Stimulated activated CD4-positive, alpha-beta T cell treated with anti-CD3 and anti-CD28 coated beads, Interleukin-4, amount 100 ng/mL, for 4 hours (primary cell): Measurements from ENCODE around the gene RNPEP.
"Not testable (repeated sequence)": the region's sequence is repeated elsewhere in the genome, so short reads cannot be mapped to it uniquely, and the experiment has no call there.

ENCODE experiments used
- DNase-seq, 2 experiments: peaks; one replicate each; pipeline ENCODE4 v3.0.0-alpha.2; 2020

The RNPEP gene

GRCh38 chr1:201982623-201983379, at the start of gene RNPEP:
TSS of gene RNPEP (plus strand) at chr1:201982648. CDS start at chr1:201982667, 19 bp downstream.
- peak; percentile 37 to 51 for DNase-seq

- DNase-seq: no peak
Observed at GRCh38 chr1:201933840-201934430, 48.5 kb upstream of the RNPEP start.

GRCh38 chr1:201937624-201938213, 44.7 kb upstream of the RNPEP start:
- no peak for DNase-seq

- no peak for DNase-seq
Observed at GRCh38 chr1:201938440-201939035, 43.9 kb upstream of the RNPEP start.

GRCh38 chr1:201939148-201939547, 43.3 kb upstream of the RNPEP start:
- no peak for DNase-seq

- no peak for DNase-seq
Observed at GRCh38 chr1:201939574-201939973, 42.9 kb upstream of the RNPEP start.

GRCh38 chr1:201940316-201940715, 42.1 kb upstream of the RNPEP start:
- not testable (repeated sequence) for DNase-seq

GRCh38 chr1:201941420-201942128, 40.9 kb upstream of the RNPEP start:
- DNase-seq: no peak

- no peak for DNase-seq
Observed at GRCh38 chr1:201942129-201942495, 40.3 kb upstream of the RNPEP start.

GRCh38 chr1:201944002-201944401, 38.4 kb upstream of the RNPEP start:
- no peak for DNase-seq

GRCh38 chr1:201944639-201945038, 37.8 kb upstream of the RNPEP start:
- DNase-seq: no peak

GRCh38 chr1:201945157-201945556, 37.3 kb upstream of the RNPEP start:
- no peak for DNase-seq

GRCh38 chr1:201945863-201946223, 36.6 kb upstream of the RNPEP start:
- no peak for DNase-seq

GRCh38 chr1:201946224-201946908, 36.1 kb upstream of the RNPEP start, which contains the start of gene LMOD1:
TSS of gene LMOD1 (minus strand) at chr1:201946548. CDS start at chr1:201946340, 208 bp downstream.
- DNase-seq: no peak

GRCh38 chr1:201947697-201948008, 34.8 kb upstream of the RNPEP start:
- no peak for DNase-seq

- DNase-seq: no peak
Observed at GRCh38 chr1:201949491-201949890, 33.0 kb upstream of the RNPEP start.

GRCh38 chr1:201954263-201955008, 28.0 kb upstream of the RNPEP start:
- DNase-seq: peak in 1 of 2 experiments; percentile 13

GRCh38 chr1:201955009-201955728, 27.3 kb upstream of the RNPEP start, which contains the start of gene TIMM17A:
TSS of gene TIMM17A (plus strand) at chr1:201955503. CDS start at chr1:201955527, 24 bp downstream.
- DNase-seq: peak; percentile 87 to 92

GRCh38 chr1:201955729-201956143, 26.7 kb upstream of the RNPEP start:
- DNase-seq: no peak

GRCh38 chr1:201958348-201958747, 24.1 kb upstream of the RNPEP start:
- DNase-seq: no peak

- not testable (repeated sequence) for DNase-seq
Observed at GRCh38 chr1:201962382-201962781, 20.1 kb upstream of the RNPEP start.
